H54 (cell line): ENCODE data around the gene GTPBP10.
A peak's percentile ranks its signal among the peaks of the same experiment; 100 is the strongest.
"Not testable (repeated sequence)": the region's sequence is repeated elsewhere in the genome, so short reads cannot be mapped to it uniquely, and the experiment has no call there.

Experiments used
- DNase-seq: peaks from one replicate; pipeline ENCODE4 v3.0.0; 2011; ENCODE audit warnings: low spot score, mixed read lengths; ENCODE audit not compliant: insufficient read length
- FAIRE-seq: peaks from 3 replicates; lab custom pipeline; 2011; peaks lifted over from hg19 to GRCh38; lab: Jason Lieb, UNC
- POLR2A ChIP-seq: IDR thresholded peaks from 2 replicates; pipeline ENCODE4 v1.6.1; 2011; ENCODE audit warnings: low read depth, mild to moderate bottlenecking, low read length

The GTPBP10 gene

GRCh38 chr7:90334193-90334843, 12.2 kb upstream of the GTPBP10 start:
- DNase-seq: no peak
- no peak for TF ChIP-seq POLR2A
- no peak for FAIRE-seq

- not testable (repeated sequence) for FAIRE-seq, DNase-seq
These were observed 11.6 kb upstream of the GTPBP10 start for GRCh38 chr7:90334926-90335325.

GRCh38 chr7:90337106-90337505, 9.4 kb upstream of the GTPBP10 start:
- DNase-seq (no peak), FAIRE-seq (no peak)
- TF ChIP-seq POLR2A: no peak

- DNase-seq: no peak
- no peak for FAIRE-seq
- no peak for TF ChIP-seq POLR2A
These were observed 1.5 kb upstream of the GTPBP10 start for GRCh38 chr7:90345016-90345415.

GRCh38 chr7:90345595-90346335, 751 bp upstream of the GTPBP10 start:
- DNase-seq: no peak
- TF ChIP-seq POLR2A: no peak
- peak; percentile 62 for FAIRE-seq

- DNase-seq: no peak
- no peak for TF ChIP-seq POLR2A
- FAIRE-seq: no peak
These were observed 1.2 kb downstream of the GTPBP10 start for GRCh38 chr7:90347759-90348158.

- DNase-seq: no peak
- FAIRE-seq: no peak
- TF ChIP-seq POLR2A: no peak
These were observed 2.8 kb downstream of the GTPBP10 start for GRCh38 chr7:90349305-90349704.

- DNase-seq, FAIRE-seq: not testable (repeated sequence)
These were observed 3.5 kb downstream of the GTPBP10 start for GRCh38 chr7:90350032-90350431.

- no peak for FAIRE-seq
- TF ChIP-seq POLR2A: no peak
- DNase-seq: no peak
These were observed 5.5 kb downstream of the GTPBP10 start for GRCh38 chr7:90351987-90352386.

- no peak for TF ChIP-seq POLR2A
- FAIRE-seq (peak; percentile 94), DNase-seq (no peak)
These were observed 36.9 kb downstream of the GTPBP10 start for GRCh38 chr7:90383422-90383821.

- no peak for FAIRE-seq
- no peak for DNase-seq
- TF ChIP-seq POLR2A: no peak
These were observed 37.3 kb downstream of the GTPBP10 start for GRCh38 chr7:90383861-90384260.

- FAIRE-seq (no peak), DNase-seq (no peak)
- no peak for TF ChIP-seq POLR2A
These were observed 37.9 kb downstream of the GTPBP10 start for GRCh38 chr7:90384433-90384832.

- no peak for DNase-seq
- TF ChIP-seq POLR2A: no peak
- FAIRE-seq: peak; percentile 52
These were observed 41.1 kb downstream of the GTPBP10 start for GRCh38 chr7:90387470-90388240.

- FAIRE-seq (no peak), DNase-seq (no peak)
- no peak for TF ChIP-seq POLR2A
These were observed 44.4 kb downstream of the GTPBP10 start for GRCh38 chr7:90390926-90391325.
